Fibroblast of upper back skin (primary cell): ENCODE measurements around the gene MYH2.

Experiments used
- DNase-seq: peaks from one replicate; pipeline ENCODE4 v3.0.0-alpha.2; 2013

MYH2 gene

DNA sequence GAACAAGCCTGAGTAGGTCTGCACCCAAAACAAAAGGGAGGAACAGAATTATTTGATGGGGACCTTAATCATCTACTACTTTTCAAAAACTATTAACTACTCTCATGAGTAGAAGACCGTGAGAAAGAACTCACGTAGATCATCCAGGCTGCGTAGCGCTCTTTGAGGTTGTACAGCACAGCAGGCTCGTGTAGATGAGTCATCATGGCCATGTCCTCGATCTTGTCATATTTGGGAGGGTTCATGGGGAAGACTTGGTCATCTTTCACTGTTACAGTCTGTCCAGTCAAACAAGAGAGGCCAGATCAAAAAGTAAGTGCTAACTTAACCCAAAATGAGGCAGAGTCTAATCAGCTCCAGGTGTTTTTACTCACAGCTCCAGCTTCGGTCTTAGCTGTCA, 33.4 kb downstream of the MYH2 start:
- DNase-seq = peak; percentile 1

DNA sequence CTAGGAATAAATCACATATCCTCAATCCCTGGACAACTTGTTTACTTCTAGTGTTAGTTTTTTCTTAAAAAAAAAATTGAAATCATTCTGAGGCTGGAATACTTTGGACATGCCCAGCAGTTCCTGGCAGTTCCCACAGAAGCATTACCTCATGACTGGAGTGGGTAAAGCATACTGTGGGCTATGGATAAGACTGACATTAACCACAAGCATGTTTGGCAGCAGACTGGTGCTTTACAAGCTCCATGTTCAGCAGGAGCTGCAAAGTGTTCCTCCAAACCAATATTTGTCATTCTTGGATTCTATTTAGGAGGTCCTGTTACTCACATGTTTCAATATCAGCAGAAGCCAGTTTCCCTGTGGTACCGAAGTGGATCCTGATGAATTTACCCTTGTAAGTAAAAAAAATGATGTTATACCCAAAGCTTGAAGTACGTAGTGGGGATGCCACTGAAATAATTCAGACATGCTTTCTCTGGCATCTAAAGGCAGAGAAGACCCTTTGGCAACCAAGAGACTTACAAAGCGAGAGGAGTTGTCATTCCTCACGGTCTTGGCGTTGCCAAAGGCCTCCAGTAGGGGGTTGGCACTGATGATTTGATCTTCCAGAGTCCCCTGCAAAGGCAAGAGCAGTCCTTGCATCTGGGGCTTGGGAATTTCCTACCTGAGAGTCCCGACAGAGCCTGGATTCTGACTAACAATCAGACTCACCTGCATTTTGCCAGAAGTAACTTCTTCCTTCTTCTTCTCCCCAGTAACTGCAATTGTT, 36.0 kb downstream of the MYH2 start:
- peak; percentile 55 for DNase-seq

DNA sequence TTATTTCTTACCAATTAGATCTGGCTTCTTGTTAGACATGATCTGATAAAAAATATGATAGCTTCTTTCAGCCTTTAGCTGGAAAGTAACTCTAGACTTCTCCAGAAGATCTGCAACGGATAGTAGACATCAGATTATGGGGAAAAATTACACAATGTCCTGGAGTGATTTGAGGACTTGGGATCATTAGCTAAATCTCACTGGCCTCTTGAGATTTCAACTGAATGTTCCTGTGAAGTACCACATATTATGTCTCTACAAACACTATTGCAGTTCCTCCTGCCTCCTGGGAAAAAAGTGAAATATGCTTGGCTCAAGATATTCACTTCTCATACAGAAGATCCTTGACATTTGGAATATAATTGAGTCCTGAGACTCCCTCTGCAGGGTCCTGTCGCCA, 36.6 kb downstream of the MYH2 start:
- no peak for DNase-seq

DNA sequence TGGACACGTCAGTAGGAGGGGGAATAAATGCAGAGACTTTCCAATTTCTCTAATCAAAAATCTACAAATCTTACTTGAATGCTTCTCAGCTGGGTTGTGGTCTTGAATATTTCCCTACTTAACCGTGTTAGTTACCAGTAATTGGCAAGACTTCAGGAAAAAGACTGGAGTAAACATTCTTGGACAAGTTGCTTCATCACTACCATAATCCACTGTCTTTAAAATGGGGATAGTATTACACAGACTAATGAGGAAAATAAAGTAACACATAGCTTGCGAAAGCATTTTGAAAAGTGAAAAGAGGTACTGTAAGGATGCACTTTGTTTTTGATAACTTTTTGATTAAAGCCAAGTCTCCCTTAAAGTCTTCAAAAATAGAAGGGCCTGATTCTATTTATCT, 49.5 kb downstream of the MYH2 start:
- peak; percentile 4 for DNase-seq

DNA sequence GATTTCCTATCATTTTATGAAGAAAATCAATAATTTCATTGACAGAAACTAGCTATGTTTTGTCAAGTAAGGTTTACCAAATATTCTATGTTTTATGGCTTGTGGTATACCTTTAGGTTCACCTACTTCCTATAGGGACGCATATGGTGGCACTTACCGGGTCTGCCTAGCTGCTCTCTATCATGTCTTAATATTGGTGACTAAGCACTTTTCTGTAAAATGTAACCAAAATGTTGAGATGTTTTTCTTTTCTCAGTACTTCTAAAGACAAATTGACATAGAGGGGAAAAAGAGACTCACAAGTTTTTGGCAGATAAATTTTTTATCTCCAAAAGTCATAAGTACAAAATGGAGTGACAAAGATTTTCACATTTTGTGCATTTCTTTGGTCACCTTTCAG, 57.5 kb downstream of the MYH2 start:
- no peak for DNase-seq

DNA sequence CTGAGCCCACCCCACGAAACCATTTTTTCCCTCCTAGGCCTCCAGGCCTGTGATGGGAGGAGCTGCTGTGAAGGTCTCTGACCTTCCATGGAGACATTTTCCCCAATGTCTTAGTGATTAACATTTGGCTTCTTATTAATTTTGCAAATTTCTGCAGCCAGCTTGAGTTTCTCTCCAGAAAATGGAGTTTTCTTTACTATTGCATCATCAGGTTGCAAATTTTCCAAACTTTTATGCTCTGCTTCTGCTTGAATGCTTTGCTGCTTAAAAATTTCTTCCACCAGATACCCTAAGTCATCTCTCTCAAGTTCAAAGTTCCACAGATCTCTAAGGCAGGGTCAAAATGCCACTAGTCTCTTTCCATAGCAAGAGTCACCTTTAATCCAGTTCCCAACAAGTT, 67.2 kb downstream of the MYH2 start:
- no peak for DNase-seq

DNA sequence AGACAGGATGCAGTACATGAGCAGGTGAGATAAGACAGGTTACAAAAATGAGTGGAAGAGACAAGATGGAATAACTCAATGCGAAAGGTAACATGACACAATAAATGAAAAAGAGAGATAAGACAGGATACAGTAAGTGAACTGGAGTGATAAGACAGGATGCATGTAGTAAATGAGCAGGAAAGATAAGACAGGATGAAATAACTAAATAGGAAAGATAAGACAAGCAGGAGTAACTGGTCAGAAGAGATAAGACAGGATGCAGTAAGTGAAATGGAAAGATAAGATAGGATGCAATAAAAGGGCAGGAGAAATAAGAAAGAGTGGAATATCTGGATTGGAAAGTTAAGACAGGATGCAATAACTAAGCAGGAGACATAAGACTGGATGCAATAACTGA, 71.8 kb downstream of the MYH2 start:
- no peak for DNase-seq

DNA sequence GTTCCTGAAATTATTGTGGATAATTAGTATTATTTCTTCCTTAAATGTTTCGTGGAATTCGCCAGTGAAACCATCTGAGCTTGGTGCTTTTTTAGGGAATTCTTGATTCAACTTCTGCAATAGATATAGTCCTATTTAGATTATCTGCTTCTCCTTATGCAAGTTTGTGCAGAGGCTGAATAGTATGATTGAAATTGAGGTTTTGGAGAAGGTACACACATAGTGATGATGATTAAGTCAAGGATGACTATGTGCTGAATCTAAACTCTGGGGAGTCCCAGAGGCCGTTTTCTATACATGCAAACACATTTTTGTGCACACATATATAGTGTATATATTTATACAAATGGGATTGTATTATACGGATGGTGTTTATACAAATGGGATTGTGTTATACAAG, 74.9 kb downstream of the MYH2 start:
- DNase-seq = peak; percentile 52

DNA sequence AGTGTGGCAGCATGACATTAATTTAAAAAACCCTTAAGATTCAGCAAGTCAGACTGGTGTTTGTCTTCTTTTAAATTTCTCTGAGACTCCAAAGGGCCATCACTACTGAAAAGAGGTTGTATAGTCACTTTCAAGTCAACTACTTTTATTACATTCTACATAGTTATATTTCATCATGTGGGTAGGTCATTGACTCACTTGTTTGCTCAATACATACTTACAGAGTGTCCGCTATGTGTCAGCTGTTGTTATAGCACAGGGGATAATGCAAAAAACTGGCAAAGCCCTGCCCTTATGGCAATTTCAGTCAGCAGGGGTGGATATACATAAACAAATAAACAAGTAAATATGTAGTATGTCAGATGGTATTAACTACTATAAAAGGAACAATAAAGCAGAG, 77.6 kb downstream of the MYH2 start:
- peak; percentile 47 for DNase-seq
